Type B pancreatic cell (in vitro differentiated cells): ENCODE data around the gene HDAC3. TPM values are rescaled to one million over a fixed set of nuclear protein-coding genes. Genes with fewer than 3 reads are reported as not detected.
A peak's percentile ranks its signal among the peaks of the same experiment; 100 is the strongest.

Source experiments
- DNase-seq: peaks from one replicate; pipeline ENCODE4 v3.0.0; 2021; ENCODE audit warnings: mixed read lengths; ENCODE audit not compliant: unreplicated experiment; ENCODE audit errors: extremely low spot score
- H3K27ac Mint-ChIP-seq: 2 replicates; pipeline ENCODE4 v1.8.0; 2021; ENCODE audit warnings: mild to moderate bottlenecking, mixed read lengths
- H3K27me3 Mint-ChIP-seq: 2 replicates; pipeline ENCODE4 v1.8.0; 2021; ENCODE audit warnings: mixed read lengths
- H3K36me3 Mint-ChIP-seq: 2 replicates; pipeline ENCODE4 v1.8.0; 2021; ENCODE audit warnings: mixed read lengths
- H3K4me1 Mint-ChIP-seq: one replicate; pipeline ENCODE4 v1.8.0; 2021; ENCODE audit warnings: mixed read lengths; ENCODE audit not compliant: unreplicated experiment
- H3K4me3 Mint-ChIP-seq: 2 replicates; pipeline ENCODE4 v1.8.0; 2021; ENCODE audit warnings: mild to moderate bottlenecking, mixed read lengths
- H3K9me3 Mint-ChIP-seq: 2 replicates; pipeline ENCODE4 v1.8.0; 2021; ENCODE audit warnings: mixed read lengths
- CTCF ChIP-seq: fragments of 200-600 bp; sonication (generic); conservative IDR thresholded peaks from 2 replicates; pipeline ENCODE4 v1.5.0; 2021; ENCODE audit warnings: antibody characterized with exemption, mild to moderate bottlenecking
- total RNA-seq: library from RNA; stranded (reverse); gene quantifications from 2 replicates; pipeline ENCODE4 v1.2.1, GENCODE V29; 2021; ENCODE audit warnings: low replicate concordance

The HDAC3 gene
- total RNA-seq, 1 donor from 2014 or later, result 87.8 TPM

- peaks cover 7% of the 10 kb centered on the region for H3K36me3 Mint-ChIP-seq
- H3K9me3 Mint-ChIP-seq, result no peaks in the 10 kb centered on the region
- H3K4me1 Mint-ChIP-seq, result peaks cover 4% of the 10 kb centered on the region
- TF ChIP-seq CTCF, result no peak
- no peak overlapping the region for H3K27ac Mint-ChIP-seq
- H3K4me3 Mint-ChIP-seq, result peak overlapping the region; percentile 99
- DNase-seq, result no peak
- no peaks in the 10 kb centered on the region for H3K27me3 Mint-ChIP-seq
Measured at GRCh38 chr5:141649972-141650371, 13.3 kb upstream of the HDAC3 start.

- H3K27ac Mint-ChIP-seq, result no peak overlapping the region
- no peaks in the 10 kb centered on the region for H3K27me3 Mint-ChIP-seq
- H3K9me3 Mint-ChIP-seq, result no peaks in the 10 kb centered on the region
- no peak for TF ChIP-seq CTCF
- peaks cover 7% of the 10 kb centered on the region for H3K36me3 Mint-ChIP-seq
- no peak overlapping the region for H3K4me3 Mint-ChIP-seq
- DNase-seq, result no peak
- H3K4me1 Mint-ChIP-seq, result peaks cover 4% of the 10 kb centered on the region
Measured at GRCh38 chr5:141649056-141649688, 12.5 kb upstream of the HDAC3 start.

DNA sequence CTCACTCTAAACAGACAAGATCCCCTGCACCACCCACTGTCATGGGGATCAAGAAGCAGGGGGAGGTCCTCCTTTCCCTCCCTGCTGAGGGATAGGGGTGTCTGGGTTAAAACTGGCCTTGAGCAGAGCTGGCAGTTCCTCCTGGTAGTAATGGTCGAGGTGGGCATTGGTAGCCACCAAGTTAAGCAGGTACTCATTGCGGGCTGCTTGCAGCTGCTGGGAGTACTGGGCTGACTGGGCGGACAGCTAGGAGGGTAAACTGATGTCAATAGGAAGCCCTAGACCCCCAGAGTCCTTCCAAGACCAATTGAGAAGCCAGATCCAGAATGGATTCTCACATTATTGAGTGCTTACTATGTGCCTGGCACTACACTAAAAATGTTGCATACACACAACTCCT, 11.2 kb upstream of the HDAC3 start:
- Mint-ChIP-seq H3K9me3 (no peaks in the 10 kb centered on the region), H3K4me1 (peaks cover 4% of the 10 kb centered on the region), H3K27ac (no peak overlapping the region), H3K4me3 (no peak overlapping the region), H3K36me3 (peaks cover 7% of the 10 kb centered on the region), H3K27me3 (no peaks in the 10 kb centered on the region)
- no peak for DNase-seq
- no peak for TF ChIP-seq CTCF

- H3K9me3 Mint-ChIP-seq, result no peaks in the 10 kb centered on the region
- no peak overlapping the region for H3K27ac Mint-ChIP-seq
- H3K4me3 Mint-ChIP-seq, result no peak overlapping the region
- no peaks in the 10 kb centered on the region for H3K27me3 Mint-ChIP-seq
- H3K4me1 Mint-ChIP-seq, result peaks cover 4% of the 10 kb centered on the region
- DNase-seq, result no peak
- no peak for TF ChIP-seq CTCF
- H3K36me3 Mint-ChIP-seq, result peaks cover 7% of the 10 kb centered on the region
Measured at GRCh38 chr5:141647242-141647641, 10.6 kb upstream of the HDAC3 start.

DNA sequence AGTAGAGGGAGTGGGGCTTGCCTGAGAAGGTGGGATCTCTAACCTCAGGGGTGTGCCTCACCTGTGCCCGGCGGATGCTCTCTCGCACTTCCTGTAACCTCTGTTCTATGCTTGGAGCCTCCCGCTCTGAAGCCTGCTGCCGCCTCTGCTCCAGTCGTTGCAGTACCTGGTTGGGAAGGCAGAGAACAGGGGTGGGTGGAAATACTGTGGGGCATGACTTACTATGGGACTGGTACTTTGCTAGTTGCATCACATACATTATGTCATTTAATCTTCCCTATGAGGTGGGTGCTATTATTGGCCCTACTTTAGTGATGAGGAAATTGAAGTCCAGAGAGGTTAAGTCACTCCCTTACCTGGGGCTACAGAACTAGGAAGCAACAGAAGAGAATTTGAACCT, 9.4 kb upstream of the HDAC3 start:
- no peak for TF ChIP-seq CTCF
- Mint-ChIP-seq H3K27me3 (no peaks in the 10 kb centered on the region), H3K36me3 (peaks cover 7% of the 10 kb centered on the region), H3K27ac (no peak overlapping the region), H3K4me3 (no peak overlapping the region), H3K9me3 (no peaks in the 10 kb centered on the region), H3K4me1 (peaks cover under 1% of the 10 kb centered on the region)
- DNase-seq, result no peak
